K562 (cell line): ENCODE results near the gene PILRA. TPM values are rescaled to one million over a fixed set of nuclear protein-coding genes. Genes with fewer than 3 reads are reported as not detected.
"Not testable (repeated sequence)": the region's sequence is repeated elsewhere in the genome, so short reads cannot be mapped to it uniquely, and the experiment has no call there.

Experiments used
- ATF1 ChIP-seq, 2 experiments: fragments of 450-650 bp in 1 of 2; IDR thresholded peaks; 2 replicates each; pipeline ENCODE4 v1.6.1; 2016; ENCODE audit warnings: missing compliant biosample characterization in 1 of 2, missing genetic modification characterization in 1 of 2
- BHLHE40 ChIP-seq: IDR thresholded peaks from 2 replicates; pipeline ENCODE4 v1.6.1; 2011; ENCODE audit warnings: low read length, improper control_type of control experiment
- FOSL1 ChIP-seq: fragments of 200-800 bp; sonication (Bioruptor generic); conservative IDR thresholded peaks from 2 replicates; pipeline ENCODE4 v1.6.1; 2016; ENCODE audit warnings: missing genetic modification characterization, missing compliant biosample characterization
- MNT ChIP-seq, 2 experiments: fragments of 450-650 bp; conservative IDR thresholded peaks; 2 replicates each; pipeline ENCODE4 v1.6.1; 2017; ENCODE audit warnings: mild to moderate bottlenecking in 2 of 2, moderate library complexity in 2 of 2
- PBX2 ChIP-seq, 2 experiments: IDR thresholded peaks in 1 of 2; conservative IDR thresholded peaks in 1 of 2; 2 replicates each; pipeline ENCODE4 v1.6.1; 2016; ENCODE audit warnings: low read depth in 2 of 2, mild to moderate bottlenecking in 1 of 2, missing compliant biosample characterization in 1 of 2, missing genetic modification characterization in 1 of 2, moderate library complexity in 1 of 2
- SMARCE1 ChIP-seq: fragments of 450-650 bp; IDR thresholded peaks from 2 replicates; pipeline ENCODE4 v1.7.1; 2016; ENCODE audit warnings: mild to moderate bottlenecking
- SUPT5H ChIP-seq: fragments of 450-650 bp; IDR thresholded peaks from 2 replicates; pipeline ENCODE4 v1.6.1; 2016
- polyA plus RNA-seq, 8 experiments: library from polyadenylated mRNA; depleted of rRNA in 4 of 8; stranded (reverse) in 5 of 8; unstranded in 3 of 8; fragments of >200 nt; fragmentation: Nextera tagmentation in 2 of 8; fragmentation: Illumina TruSeq in 1 of 8; extraction: Ambion mirVana in 2 of 8; extraction: Trizol in 1 of 8; gene quantifications; 2 replicates each; pipeline versions ENCODE4 v1.2.1 to v1.2.3, GENCODE V29; 2011 to 2014; ENCODE audit warnings: inconsistent platforms in 1 of 8, missing spikeins in 1 of 8
- total RNA-seq, 7 experiments: library from RNA; depleted of rRNA in 6 of 7; stranded (reverse); fragments of >200 nt in 6 of 7; fragmentation: Illumina TruSeq in 2 of 7; extraction: Trizol in 2 of 7; gene quantifications; 2 replicates each; pipeline versions ENCODE4 v1.2.1 to v1.2.3, GENCODE V29; 2011 to 2021; ENCODE audit warnings: low replicate concordance in 1 of 7
- TF ChIP-seq, protein P1 (sequence below), 2 experiments: fragments of 450-650 bp in 1 of 2; sonication (generic) in 1 of 2; formaldehyde crosslinking in 1 of 2; IDR thresholded peaks in 1 of 2; conservative IDR thresholded peaks in 1 of 2; 2 replicates each; pipeline versions ENCODE4 v1.6.1 to v1.8.1; 2016 to 2023; ENCODE audit warnings: mild to moderate bottlenecking in 2 of 2, moderate library complexity in 2 of 2, inconsistent platforms in 1 of 2, missing genetic modification reagents in 1 of 2
- TF ChIP-seq, protein P2 (sequence below): fragments of 250-450 bp; sonication (Bioruptor Pico); IDR thresholded peaks from 2 replicates; pipeline ENCODE4 v1.4.0; 2020; ENCODE audit warnings: mild to moderate bottlenecking, moderate library complexity, borderline replicate concordance
- TF ChIP-seq, protein P3 (sequence below): fragments of 450-650 bp; IDR thresholded peaks from 2 replicates; pipeline ENCODE4 v1.6.1; 2017; ENCODE audit warnings: antibody characterized with exemption, mild to moderate bottlenecking

PILRA gene
- total and polyA plus RNA-seq, 9 of the 15 experiments (the other 6 are each of a cell fraction or from before 2014, with no cell fraction given) = 0.13 to 1.8 (median 0.62) TPM

DNA sequence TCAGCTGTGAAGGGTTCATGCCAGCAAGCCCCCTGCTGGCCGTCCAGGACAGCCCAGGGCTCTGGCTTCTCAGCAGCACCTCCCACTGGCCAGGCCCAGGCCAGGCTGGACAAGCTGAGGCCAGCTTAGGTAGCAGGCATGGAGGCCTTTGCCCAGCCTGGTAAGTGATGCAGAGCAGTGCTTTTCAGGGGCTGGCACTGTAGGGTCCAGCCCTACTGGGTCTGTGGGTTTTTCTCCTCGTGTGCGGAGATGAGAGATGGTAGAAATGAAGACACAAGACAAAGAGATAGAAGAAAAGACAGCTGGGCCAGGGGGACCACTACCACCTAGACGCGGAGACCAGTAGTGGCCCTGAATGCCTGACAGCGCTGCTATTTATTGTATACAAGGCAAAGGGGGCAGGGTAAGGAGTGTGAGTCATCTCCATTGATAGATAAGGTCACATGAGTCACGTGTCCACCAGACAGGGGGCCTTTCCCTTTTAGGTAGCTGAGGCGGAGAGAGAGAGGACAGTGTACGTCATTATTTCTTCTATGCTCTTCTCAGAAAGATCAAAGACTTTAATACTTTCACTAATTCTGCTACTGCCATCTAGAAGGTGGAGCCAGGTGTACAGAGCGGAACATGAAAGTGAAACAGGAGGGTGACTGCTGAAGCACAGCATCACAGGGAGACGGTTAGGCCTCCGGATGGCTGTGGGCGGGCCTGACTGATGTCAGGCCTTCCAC, 28.6 kb upstream of the PILRA start (continued):
- peak; percentile 97 for TF ChIP-seq FOSL1 (tag)
- TF ChIP-seq, protein P1, sequence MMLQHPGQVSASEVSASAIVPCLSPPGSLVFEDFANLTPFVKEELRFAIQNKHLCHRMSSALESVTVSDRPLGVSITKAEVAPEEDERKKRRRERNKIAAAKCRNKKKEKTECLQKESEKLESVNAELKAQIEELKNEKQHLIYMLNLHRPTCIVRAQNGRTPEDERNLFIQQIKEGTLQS (IDR thresholded peaks at IDR 0.05) = peak; percentile 99
- TF ChIP-seq, protein P1 (CRISPR knock-in tag; conservative IDR thresholded peaks at IDR 0.05) = peak; percentile 97
- TF ChIP-seq BHLHE40 = peak; percentile 96
- TF ChIP-seq, protein P2, sequence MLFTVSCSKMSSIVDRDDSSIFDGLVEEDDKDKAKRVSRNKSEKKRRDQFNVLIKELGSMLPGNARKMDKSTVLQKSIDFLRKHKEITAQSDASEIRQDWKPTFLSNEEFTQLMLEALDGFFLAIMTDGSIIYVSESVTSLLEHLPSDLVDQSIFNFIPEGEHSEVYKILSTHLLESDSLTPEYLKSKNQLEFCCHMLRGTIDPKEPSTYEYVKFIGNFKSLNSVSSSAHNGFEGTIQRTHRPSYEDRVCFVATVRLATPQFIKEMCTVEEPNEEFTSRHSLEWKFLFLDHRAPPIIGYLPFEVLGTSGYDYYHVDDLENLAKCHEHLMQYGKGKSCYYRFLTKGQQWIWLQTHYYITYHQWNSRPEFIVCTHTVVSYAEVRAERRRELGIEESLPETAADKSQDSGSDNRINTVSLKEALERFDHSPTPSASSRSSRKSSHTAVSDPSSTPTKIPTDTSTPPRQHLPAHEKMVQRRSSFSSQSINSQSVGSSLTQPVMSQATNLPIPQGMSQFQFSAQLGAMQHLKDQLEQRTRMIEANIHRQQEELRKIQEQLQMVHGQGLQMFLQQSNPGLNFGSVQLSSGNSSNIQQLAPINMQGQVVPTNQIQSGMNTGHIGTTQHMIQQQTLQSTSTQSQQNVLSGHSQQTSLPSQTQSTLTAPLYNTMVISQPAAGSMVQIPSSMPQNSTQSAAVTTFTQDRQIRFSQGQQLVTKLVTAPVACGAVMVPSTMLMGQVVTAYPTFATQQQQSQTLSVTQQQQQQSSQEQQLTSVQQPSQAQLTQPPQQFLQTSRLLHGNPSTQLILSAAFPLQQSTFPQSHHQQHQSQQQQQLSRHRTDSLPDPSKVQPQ (CRISPR knock-in tag) = 0 out of 2 replicates have a peak, but pooled peaks have one; percentile 62
- not testable (repeated sequence) for TF ChIP-seq ATF1 (CRISPR knock-in tag; IDR thresholded peaks at IDR 0.05); PBX2 (CRISPR knock-in tag; IDR thresholded peaks at IDR 0.05; ENCODE audit: low read depth)
- TF ChIP-seq ATF1 (tag; IDR thresholded peaks at IDR 0.05) = peak; percentile 88
- TF ChIP-seq, protein P3, sequence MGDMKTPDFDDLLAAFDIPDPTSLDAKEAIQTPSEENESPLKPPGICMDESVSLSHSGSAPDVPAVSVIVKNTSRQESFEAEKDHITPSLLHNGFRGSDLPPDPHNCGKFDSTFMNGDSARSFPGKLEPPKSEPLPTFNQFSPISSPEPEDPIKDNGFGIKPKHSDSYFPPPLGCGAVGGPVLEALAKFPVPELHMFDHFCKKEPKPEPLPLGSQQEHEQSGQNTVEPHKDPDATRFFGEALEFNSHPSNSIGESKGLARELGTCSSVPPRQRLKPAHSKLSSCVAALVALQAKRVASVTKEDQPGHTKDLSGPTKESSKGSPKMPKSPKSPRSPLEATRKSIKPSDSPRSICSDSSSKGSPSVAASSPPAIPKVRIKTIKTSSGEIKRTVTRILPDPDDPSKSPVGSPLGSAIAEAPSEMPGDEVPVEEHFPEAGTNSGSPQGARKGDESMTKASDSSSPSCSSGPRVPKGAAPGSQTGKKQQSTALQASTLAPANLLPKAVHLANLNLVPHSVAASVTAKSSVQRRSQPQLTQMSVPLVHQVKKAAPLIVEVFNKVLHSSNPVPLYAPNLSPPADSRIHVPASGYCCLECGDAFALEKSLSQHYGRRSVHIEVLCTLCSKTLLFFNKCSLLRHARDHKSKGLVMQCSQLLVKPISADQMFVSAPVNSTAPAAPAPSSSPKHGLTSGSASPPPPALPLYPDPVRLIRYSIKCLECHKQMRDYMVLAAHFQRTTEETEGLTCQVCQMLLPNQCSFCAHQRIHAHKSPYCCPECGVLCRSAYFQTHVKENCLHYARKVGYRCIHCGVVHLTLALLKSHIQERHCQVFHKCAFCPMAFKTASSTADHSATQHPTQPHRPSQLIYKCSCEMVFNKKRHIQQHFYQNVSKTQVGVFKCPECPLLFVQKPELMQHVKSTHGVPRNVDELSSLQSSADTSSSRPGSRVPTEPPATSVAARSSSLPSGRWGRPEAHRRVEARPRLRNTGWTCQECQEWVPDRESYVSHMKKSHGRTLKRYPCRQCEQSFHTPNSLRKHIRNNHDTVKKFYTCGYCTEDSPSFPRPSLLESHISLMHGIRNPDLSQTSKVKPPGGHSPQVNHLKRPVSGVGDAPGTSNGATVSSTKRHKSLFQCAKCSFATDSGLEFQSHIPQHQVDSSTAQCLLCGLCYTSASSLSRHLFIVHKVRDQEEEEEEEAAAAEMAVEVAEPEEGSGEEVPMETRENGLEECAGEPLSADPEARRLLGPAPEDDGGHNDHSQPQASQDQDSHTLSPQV = 0 out of 2 replicates have a peak, but pooled peaks have one; percentile 60
- TF ChIP-seq SUPT5H = peak; percentile 43; the same call in 1 of the 2 replicates
- peak; percentile 85 to 91 for TF ChIP-seq MNT (conservative IDR thresholded peaks at IDR 0.05)
- peak; percentile 96 for TF ChIP-seq SMARCE1
- peak; percentile 35; the same call in 1 of the 2 replicates for TF ChIP-seq PBX2 (tag; conservative IDR thresholded peaks at IDR 0.05; ENCODE audit: low read depth)
